ENCODE data around the gene CRIP1. TPM values are rescaled to one million over a fixed set of nuclear protein-coding genes. Genes with fewer than 3 reads are reported as not detected.

The CRIP1 gene
- total RNA-seq, 4 donors from 2014 or later: 10.0 to 41.8 (median 28.1) TPM

DNA sequence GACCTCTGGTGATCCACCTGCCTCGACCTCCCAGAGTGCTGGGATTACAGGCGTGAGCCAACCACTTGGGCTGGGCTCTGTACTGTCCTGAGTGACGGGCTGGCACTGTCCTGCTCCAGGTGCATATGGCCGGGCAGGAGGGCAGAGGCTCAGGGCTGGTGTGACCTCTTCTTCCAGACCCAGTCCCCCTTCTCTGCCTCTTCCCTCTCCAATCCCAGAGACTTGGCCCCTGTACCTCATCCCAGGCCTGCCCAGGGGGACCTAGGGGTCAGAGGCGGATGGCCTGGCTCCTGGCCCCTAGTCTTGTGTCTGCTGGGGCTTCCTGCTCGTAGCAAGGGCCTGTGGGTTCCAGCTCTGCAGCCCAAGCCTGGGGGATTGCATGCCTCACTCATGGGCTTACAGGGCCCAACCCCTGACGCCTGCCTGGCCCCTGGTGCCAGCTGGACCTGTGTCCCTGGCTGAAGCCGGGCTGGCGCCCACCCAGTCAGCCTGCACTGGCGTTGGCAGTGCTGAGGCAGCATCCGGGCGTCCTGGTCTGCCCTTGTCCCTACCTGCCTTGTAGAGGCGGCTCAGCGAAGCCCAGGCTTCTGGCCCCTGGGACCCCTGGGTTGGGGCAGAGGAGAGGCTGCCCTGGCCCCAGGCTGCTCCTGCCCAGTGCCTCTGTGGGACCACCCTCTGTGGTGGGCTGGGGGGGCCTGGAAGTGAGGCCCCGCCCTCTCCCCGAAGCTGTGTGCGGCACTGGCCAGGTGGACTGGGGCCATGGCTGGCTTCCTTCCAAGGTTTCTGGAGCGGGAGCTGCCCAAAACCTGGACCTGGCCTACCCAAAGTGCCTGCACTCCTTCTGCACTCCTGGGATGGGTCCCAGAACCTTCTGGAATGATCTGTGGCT, 8.7 kb downstream of the CRIP1 start:
- TF ChIP-seq, protein P1, sequence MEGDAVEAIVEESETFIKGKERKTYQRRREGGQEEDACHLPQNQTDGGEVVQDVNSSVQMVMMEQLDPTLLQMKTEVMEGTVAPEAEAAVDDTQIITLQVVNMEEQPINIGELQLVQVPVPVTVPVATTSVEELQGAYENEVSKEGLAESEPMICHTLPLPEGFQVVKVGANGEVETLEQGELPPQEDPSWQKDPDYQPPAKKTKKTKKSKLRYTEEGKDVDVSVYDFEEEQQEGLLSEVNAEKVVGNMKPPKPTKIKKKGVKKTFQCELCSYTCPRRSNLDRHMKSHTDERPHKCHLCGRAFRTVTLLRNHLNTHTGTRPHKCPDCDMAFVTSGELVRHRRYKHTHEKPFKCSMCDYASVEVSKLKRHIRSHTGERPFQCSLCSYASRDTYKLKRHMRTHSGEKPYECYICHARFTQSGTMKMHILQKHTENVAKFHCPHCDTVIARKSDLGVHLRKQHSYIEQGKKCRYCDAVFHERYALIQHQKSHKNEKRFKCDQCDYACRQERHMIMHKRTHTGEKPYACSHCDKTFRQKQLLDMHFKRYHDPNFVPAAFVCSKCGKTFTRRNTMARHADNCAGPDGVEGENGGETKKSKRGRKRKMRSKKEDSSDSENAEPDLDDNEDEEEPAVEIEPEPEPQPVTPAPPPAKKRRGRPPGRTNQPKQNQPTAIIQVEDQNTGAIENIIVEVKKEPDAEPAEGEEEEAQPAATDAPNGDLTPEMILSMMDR (IDR thresholded peaks at IDR 0.05; ENCODE audit: low read depth): no peak

DNA sequence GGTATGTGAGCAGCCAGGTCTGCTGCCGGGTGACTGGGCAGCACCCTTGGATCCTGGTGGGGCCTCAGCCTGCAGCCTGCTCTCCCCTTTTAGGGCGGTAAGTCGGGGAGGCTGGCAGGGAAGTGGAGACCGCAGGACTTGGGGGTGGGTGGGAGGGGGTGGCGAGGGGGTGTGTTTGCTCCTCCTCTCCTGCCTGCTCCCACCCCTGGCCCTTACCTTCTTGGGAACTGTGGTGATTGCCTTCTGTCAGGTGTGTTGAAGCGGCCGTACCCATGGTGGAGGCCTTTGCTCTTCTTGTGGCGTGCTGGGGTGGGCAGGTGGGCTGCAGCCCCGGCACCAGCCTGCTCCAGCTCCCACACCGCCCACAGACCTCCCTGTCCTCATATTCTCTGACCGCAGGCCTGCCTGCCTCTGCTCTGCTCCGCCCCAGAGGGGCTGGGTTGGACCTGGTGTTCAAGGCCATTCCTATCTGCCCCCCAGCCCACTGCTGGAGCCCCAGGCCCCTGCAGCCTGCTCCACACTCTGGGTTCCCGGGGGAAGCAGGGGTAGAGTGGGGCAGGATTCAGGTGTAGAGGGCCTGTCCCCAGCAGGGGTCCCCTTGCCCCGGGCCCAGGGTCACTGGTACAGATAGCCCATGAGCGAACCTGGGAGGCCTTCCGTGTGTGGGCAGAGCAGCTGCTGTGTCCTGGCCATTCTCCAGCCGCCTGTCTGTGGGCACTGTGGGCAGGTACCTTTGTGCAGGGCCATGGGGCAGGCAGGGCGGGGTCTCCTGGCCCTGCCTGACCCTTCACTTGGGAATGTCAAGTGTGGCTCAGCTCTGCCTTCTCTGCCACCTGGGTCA, 9.5 kb downstream of the CRIP1 start:
- TF ChIP-seq, protein P1 (IDR thresholded peaks at IDR 0.05; ENCODE audit: low read depth): no peak

DNA sequence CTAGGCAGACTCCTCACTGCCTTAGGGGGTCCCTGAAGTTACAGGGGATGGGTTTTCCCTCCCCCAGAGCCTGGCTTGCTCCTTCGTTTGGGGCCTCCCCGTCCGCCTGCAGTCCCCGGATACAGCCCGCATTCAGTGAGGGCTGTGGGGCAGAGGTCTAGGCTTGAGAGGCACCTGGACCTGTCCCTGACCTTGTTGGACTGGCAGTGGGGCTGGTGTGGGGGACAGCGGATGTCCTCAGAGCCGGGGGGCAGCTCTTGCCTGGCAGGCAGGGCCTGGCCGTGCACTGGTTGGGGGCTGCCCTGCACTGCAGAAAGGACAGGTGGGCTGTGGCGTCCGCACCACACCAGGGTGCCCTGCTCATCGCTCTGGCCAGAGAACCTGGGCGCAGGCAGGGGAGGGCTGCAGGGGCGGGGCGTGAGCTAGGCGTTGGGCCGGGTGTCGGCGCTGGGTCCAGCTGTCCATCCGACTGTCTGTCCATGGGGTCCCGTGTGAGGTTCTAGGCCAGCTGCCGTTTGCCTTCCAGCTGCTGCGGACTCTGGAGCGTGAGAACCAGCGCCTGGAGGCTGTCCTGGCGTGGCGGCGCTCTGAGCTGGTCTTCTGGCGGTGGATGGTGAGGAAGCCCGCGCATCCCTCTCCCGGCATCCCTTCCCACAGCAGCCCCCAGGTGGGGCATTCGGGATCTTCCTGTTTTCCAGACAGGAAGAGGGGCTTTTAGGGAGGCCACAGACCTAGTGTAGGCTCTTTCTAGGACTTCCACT, 10.3 kb downstream of the CRIP1 start:
- TF ChIP-seq, protein P1 (IDR thresholded peaks at IDR 0.05; ENCODE audit: low read depth): no peak

DNA sequence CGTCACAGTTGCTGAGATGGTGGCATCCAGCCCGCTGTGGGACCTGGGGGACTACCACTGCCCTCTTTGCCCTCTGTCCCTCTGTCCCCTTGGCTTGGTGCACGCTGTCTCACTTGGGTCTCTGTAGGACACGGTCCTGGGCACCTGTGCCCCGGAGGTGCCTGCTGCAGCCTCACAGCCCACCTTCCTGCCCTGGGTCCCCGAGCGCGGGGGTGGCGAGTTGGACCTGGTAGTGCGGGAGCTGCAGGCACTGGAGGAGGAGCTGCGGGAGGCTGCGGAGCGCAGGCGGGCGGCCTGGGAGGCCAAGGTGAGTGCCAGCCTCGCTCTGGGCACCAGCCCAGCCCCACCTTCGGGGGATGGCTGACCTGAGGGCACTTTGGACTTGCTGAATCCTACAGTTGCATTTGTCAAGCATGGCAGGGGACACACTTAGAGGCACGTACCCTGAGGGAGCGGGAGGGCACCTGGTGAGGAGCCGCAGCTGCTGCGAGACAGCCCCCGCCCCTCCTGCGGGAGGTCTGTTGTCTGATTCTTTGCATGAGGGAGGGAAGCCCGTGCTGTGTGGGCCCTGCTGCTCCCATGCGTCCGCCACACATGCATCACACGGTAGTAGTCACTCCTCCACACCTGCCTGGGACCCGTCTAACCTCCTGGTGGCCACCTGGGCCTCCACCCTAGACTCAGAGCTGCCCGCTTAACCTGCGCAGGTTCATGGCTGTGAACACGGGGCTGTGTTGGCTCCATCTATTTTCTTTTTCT, 11.2 kb downstream of the CRIP1 start:
- TF ChIP-seq, protein P1 (IDR thresholded peaks at IDR 0.05; ENCODE audit: low read depth): no peak

DNA sequence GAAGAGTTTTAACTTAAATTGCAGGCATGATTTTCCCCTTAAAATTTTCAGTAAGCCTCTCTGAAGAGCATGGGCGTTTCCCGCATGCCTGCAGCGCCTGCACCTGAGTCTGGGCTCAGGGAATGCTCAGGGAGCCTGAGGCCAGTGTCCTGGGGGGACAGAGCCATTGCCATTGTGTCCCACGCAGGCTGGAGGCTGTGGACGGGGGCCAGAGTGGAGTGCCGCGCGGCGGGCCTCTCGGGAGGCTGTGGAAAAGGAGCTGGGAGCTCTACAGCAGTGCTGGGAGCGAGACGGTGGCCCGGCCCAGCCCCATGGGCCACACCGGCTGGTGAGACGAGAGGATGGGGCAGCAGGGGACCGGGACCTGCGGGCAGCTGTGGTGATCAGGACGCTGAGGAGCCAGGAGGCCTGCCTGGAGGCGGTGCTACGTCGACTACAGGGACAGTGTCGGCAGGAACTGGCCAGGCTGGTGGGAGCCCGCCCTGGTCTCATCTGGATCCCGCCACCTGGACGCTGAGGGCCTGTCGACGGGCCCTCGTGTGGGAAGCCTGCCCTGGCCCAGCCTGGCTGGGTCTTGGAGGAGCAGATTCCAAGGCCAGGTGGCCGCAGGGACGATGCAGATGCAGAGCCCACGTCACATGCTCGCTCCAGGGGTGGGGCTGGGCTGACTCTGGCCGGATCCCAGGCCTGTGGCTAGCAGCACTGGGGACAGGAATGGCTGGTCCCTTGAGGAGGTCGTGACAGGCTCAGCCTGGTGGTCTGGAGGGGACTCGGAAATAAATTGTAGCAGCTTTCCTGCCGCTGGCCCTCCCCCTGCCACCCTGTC, 12.0 kb downstream of the CRIP1 start:
- TF ChIP-seq, protein P1 (IDR thresholded peaks at IDR 0.05; ENCODE audit: low read depth): no peak
